ENCODE data around the gene MET. TPM values are rescaled to one million over a fixed set of nuclear protein-coding genes. Genes with fewer than 3 reads are reported as not detected.

The MET gene
- total and polyA plus RNA-seq, 2 of the 8 experiments (the other 6 are each of a cell fraction or from before 2014, with no cell fraction given) = 3.5 to 12.9 TPM

DNA sequence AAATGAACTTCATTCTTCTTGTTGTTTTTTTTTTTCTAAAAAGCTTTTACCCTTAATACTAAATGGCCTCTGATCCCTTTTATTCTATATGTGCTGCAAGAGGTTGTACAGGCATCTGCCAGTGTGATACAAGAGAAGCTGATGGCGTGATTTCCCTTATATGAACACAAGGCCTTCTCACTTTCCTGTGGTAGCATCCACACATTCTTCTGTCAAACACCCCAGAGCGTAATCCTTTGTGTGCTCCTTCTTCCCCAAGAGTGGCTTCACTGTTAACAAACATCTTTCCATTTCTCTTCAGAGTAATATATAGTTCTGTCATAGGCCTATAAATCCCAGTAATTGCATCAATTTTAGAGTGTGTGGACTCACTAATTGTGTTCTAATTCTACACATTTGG, 104.0 kb downstream of the MET start:
- Histone ChIP-seq H4K20me1 (replicated peaks in 1 of 2; ENCODE audit: control insufficient read depth in 1 of 2, insufficient read depth in 2 of 2, low read length in 2 of 2) (no peaks in the 10 kb centered on the region), H2AK5ac (ENCODE audit: low read depth, low read length) (no peak overlapping the region), H3K9me3 (ENCODE audit: insufficient read depth in 2 of 2, low read depth in 1 of 2, low read length in 1 of 2) (no peaks in the 10 kb centered on the region), H3K36me3 (ENCODE audit: control insufficient read depth in 2 of 4, insufficient read depth in 4 of 4, low read length in 3 of 4) (no peaks in the 10 kb centered on the region), H2BK15ac (ENCODE audit: low read length) (no peak overlapping the region), H3K56ac (replicated peaks; ENCODE audit: insufficient read length, low read depth, low read length) (no peak overlapping the region), H4K5ac (ENCODE audit: insufficient read length, low read depth, low read length) (no peak overlapping the region), H3K9ac (replicated peaks in 1 of 4; ENCODE audit: extremely low read depth in 1 of 4, low read depth in 3 of 4, low read length in 3 of 4) (no peak overlapping the region), H3K23ac (ENCODE audit: insufficient read length) (no peak overlapping the region), H3K4me1 (replicated peaks in 1 of 4; ENCODE audit: control insufficient read depth in 3 of 4, insufficient read depth in 4 of 4, low read length in 3 of 4) (peaks cover 0 to 3% (median 1%) of the 10 kb centered on the region in 4 experiments; a peak in 2 of 7 replicates), H2AFZ (ENCODE audit: low read length) (no peak overlapping the region), H3K4ac (replicated peaks; ENCODE audit: insufficient read length, low read depth, low read length) (no peak overlapping the region), H3K23me2 (ENCODE audit: low read depth, low read length) (no peaks in the 10 kb centered on the region), H3K27ac (ENCODE audit: low read depth, low read length) (no peak overlapping the region), H2BK120ac (replicated peaks; ENCODE audit: low read depth, low read length) (no peak overlapping the region), H4K91ac (replicated peaks; ENCODE audit: insufficient read length, low read length) (no peak overlapping the region), H4K8ac (ENCODE audit: extremely low read depth, insufficient read depth, low read length) (no peak overlapping the region), H3K79me1 (ENCODE audit: low read depth, low read length) (no peaks in the 10 kb centered on the region), H3K79me2 (ENCODE audit: control insufficient read depth in 1 of 2, insufficient read depth in 2 of 2, low read length in 2 of 2) (no peaks in the 10 kb centered on the region), H3K4me2 (ENCODE audit: insufficient read depth in 1 of 2, low read depth in 2 of 2, low read length in 2 of 2) (no peak overlapping the region), H2BK12ac (ENCODE audit: low read depth, low read length) (no peak overlapping the region), H3K18ac (ENCODE audit: extremely low read depth, low read length) (no peak overlapping the region), H2BK20ac (ENCODE audit: low read length) (no peak overlapping the region), H3K14ac (ENCODE audit: insufficient read length) (no peak overlapping the region), H2BK5ac (ENCODE audit: low read depth, low read length) (no peak overlapping the region), H3K4me3 (ENCODE audit: extremely low read depth in 1 of 4, insufficient read depth in 2 of 4, low read depth in 3 of 4, low read length in 4 of 4) (no peak overlapping the region), H3K27me3 (replicated peaks in 1 of 4; ENCODE audit: control insufficient read depth in 3 of 4, extremely low read depth in 1 of 4, insufficient read depth in 3 of 4, low read length in 3 of 4) (peaks cover 3 to 19% (median 6%) of the 10 kb centered on the region in 4 experiments; a peak in 5 of 7 replicates)
- ChIA-PET CTCF (ENCODE audit: partially characterized antibody) (interaction anchor here (0.6 to 2.8 kb wide), 3 partner anchors 11 to 188 kb away, joined by 3 to 9 read pairs (median 3); no protein-coding TSS in a partner anchor), POLR2A (ENCODE audit: partially characterized antibody) (interaction anchor here (1.1 kb wide), 1 partner anchor 10 kb away, joined by 3 read pairs; no protein-coding TSS in a partner anchor)
- FAIRE-seq (no peak), DNase-seq (ENCODE audit: low read depth in 1 of 2, low spot score in 2 of 2) (no peak)
- WGBS, 2 experiments (ENCODE audit: extremely low coverage in 1 of 2, insufficient coverage in 1 of 2, insufficient read length in 1 of 2, insufficient replicate concordance in 2 of 2, low coverage in 1 of 2, low lambda C conversion rate in 2 of 2, missing lambda C conversion rate in 1 of 2) = 63% methylated on average over 2 of the region's 2 CpGs; no CpG with 5 or more reads in 1 of the 2 experiments
- TF ChIP-seq SIRT6 (IDR thresholded peaks at IDR 0.05; ENCODE audit: low read length) (no peak), CBX8 (IDR thresholded peaks at IDR 0.05; ENCODE audit: borderline replicate concordance, low read depth, low read length) (no peak), PHF8 (conservative IDR thresholded peaks at IDR 0.05; ENCODE audit: low read depth, low read length) (no peak), POLR2A (IDR thresholded peaks at IDR 0.05; ENCODE audit: control extremely low read depth in 1 of 2, low read depth in 2 of 2, low read length in 2 of 2) (no peak), EGR1 (IDR thresholded peaks at IDR 0.05; ENCODE audit: borderline replicate concordance, low read depth, low read length) (no peak), BACH1 (IDR thresholded peaks at IDR 0.05; ENCODE audit: low read length) (no peak), CEBPB (IDR thresholded peaks at IDR 0.05; ENCODE audit: low read depth, low read length) (no peak), TAF7 (optimal IDR thresholded peaks at IDR 0.05; ENCODE audit: borderline replicate concordance, low read depth, low read length) (no peak)
- TF ChIP-seq, protein P1, sequence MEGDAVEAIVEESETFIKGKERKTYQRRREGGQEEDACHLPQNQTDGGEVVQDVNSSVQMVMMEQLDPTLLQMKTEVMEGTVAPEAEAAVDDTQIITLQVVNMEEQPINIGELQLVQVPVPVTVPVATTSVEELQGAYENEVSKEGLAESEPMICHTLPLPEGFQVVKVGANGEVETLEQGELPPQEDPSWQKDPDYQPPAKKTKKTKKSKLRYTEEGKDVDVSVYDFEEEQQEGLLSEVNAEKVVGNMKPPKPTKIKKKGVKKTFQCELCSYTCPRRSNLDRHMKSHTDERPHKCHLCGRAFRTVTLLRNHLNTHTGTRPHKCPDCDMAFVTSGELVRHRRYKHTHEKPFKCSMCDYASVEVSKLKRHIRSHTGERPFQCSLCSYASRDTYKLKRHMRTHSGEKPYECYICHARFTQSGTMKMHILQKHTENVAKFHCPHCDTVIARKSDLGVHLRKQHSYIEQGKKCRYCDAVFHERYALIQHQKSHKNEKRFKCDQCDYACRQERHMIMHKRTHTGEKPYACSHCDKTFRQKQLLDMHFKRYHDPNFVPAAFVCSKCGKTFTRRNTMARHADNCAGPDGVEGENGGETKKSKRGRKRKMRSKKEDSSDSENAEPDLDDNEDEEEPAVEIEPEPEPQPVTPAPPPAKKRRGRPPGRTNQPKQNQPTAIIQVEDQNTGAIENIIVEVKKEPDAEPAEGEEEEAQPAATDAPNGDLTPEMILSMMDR (IDR thresholded peaks at IDR 0.05; ENCODE audit: control extremely low read depth in 1 of 3, insufficient read depth in 1 of 3, low read depth in 1 of 3, low read length in 3 of 3) = no peak
- TF ChIP-seq, protein P2, sequence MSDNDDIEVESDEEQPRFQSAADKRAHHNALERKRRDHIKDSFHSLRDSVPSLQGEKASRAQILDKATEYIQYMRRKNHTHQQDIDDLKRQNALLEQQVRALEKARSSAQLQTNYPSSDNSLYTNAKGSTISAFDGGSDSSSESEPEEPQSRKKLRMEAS (IDR thresholded peaks at IDR 0.05) = no peak
- TF ChIP-seq, protein P3, sequence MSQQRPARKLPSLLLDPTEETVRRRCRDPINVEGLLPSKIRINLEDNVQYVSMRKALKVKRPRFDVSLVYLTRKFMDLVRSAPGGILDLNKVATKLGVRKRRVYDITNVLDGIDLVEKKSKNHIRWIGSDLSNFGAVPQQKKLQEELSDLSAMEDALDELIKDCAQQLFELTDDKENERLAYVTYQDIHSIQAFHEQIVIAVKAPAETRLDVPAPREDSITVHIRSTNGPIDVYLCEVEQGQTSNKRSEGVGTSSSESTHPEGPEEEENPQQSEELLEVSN (IDR thresholded peaks at IDR 0.05) = no peak
